ENCODE data around the gene GAMT. TPM values are rescaled to one million over a fixed set of nuclear protein-coding genes. Genes with fewer than 3 reads are reported as not detected.

GAMT gene
- total RNA-seq: 100 to 1,000 TPM; 151 to 380 (median 221) TPM
- long read RNA-seq, transcript GAMT-202 (5 exons, 1,769 nt): minor isoform, 8 of 145 reads
- long read RNA-seq, transcript GAMT-201 (6 exons, 1,121 nt): major isoform, 110 of 145 reads
- long read RNA-seq, partial matches to known transcripts: 20 of 145 reads
- long read RNA-seq, other reads (novel, unspliced or antisense): 4 of 145 reads

GRCh38 chr19:1401138-1401888, at the start of gene GAMT:
TSS of gene GAMT (minus strand) at chr19:1401542. CDS start at chr19:1401476, 66 bp downstream.
- DNase-seq: peak; percentile 69 to 77 (median 73)
- H3K27ac ChIP-seq: peak within 1 kb of the TSS; percentile 76 to 89 (median 78)
- TF ChIP-seq POLR2A (IDR thresholded peaks at IDR 0.05) (peak; percentile 73), CTCF (IDR thresholded peaks at IDR 0.05) (peak; percentile 56 to 84 (median 68))
- WGBS (ENCODE audit: insufficient coverage, low coverage, low lambda C conversion rate, missing lambda C conversion rate): 1% methylated on average over 24 of the region's 87 CpGs
- peaks cover 0 to 19% (median 7%) of the 10 kb centered on the region in 4 donors for H3K36me3 ChIP-seq
- peaks cover 0 to 27% (median 10%) of the 10 kb centered on the region in 4 donors for H3K4me1 ChIP-seq
- no peaks in the 10 kb centered on the region for H3K27me3 ChIP-seq
- H3K4me3 ChIP-seq: peak within 1 kb of the TSS; percentile 75 to 95 (median 85)
- intact Hi-C loops (cut with DNase I): no loop called here
- no peaks in the 10 kb centered on the region for H3K9me3 ChIP-seq
- peak; percentile 27 to 71 (median 51) for ATAC-seq

- no peak within 1 kb of the TSS for H3K4me3 ChIP-seq
- 5% methylated on average over 4 of the region's 74 CpGs for WGBS (ENCODE audit: insufficient coverage, low coverage, low lambda C conversion rate, missing lambda C conversion rate)
- DNase-seq: no peak
These were observed 48.4 kb upstream of the GAMT start, which contains the start of gene APC2 for GRCh38 chr19:1449467-1450442. TSS of gene APC2 (plus strand) at chr19:1450121. CDS start at chr19:1453002, 2,881 bp downstream.

GRCh38 chr19:1447944-1448343, 46.6 kb upstream of the GAMT start:
- TF ChIP-seq POLR2A (IDR thresholded peaks at IDR 0.05) (no peak), CTCF (IDR thresholded peaks at IDR 0.05) (no peak)
- H3K36me3 ChIP-seq: no peaks in the 10 kb centered on the region
- no peak overlapping the region for H3K27ac ChIP-seq
- no peak overlapping the region for H3K4me3 ChIP-seq
- peaks cover 0 to 18% (median 0%) of the 10 kb centered on the region in 4 donors for H3K4me1 ChIP-seq
- no peak for ATAC-seq
- peaks cover 13 to 25% of the 10 kb centered on the region in 2 donors for H3K27me3 ChIP-seq
- no peak for DNase-seq
- intact Hi-C loops (cut with DNase I): loop anchor here in 1 of 2 donors (10.0 kb wide), 1 partner anchor 67 kb away; the partner anchor contains the start of gene ADAMTSL5
- 62% methylated on average over 7 of the region's 9 CpGs for WGBS (ENCODE audit: insufficient coverage, low coverage, low lambda C conversion rate, missing lambda C conversion rate)
- no peaks in the 10 kb centered on the region for H3K9me3 ChIP-seq

More at GRCh38 chr19:1449467-1450442, 48.4 kb upstream of the GAMT start, which contains the start of gene APC2:
- Histone ChIP-seq H3K9me3 (no peaks in the 10 kb centered on the region), H3K27me3 (peaks cover 13 to 32% of the 10 kb centered on the region in 2 donors), H3K4me1 (peaks cover 0 to 17% (median 0%) of the 10 kb centered on the region in 4 donors), H3K36me3 (no peaks in the 10 kb centered on the region), H3K27ac (no peak within 1 kb of the TSS)
- TF ChIP-seq CTCF (IDR thresholded peaks at IDR 0.05) (no peak), POLR2A (IDR thresholded peaks at IDR 0.05) (no peak)
- intact Hi-C loops (cut with DNase I): loop anchor here (10.0 kb wide), 1 partner anchor 65 kb away; the partner anchor contains the start of gene ADAMTSL5 (in 2 of the 2)
- ATAC-seq: no peak

GRCh38 chr19:1447504-1447903, 46.2 kb upstream of the GAMT start:
- no peak for ATAC-seq
- intact Hi-C loops (cut with DNase I): loop anchor here in 1 of 2 donors (10.0 kb wide), 1 partner anchor 67 kb away; the partner anchor contains the start of gene ADAMTSL5
- Histone ChIP-seq H3K4me1 (peaks cover 0 to 18% (median 0%) of the 10 kb centered on the region in 4 donors), H3K4me3 (no peak overlapping the region), H3K27me3 (peaks cover 13 to 25% of the 10 kb centered on the region in 2 donors), H3K27ac (no peak overlapping the region), H3K9me3 (no peaks in the 10 kb centered on the region), H3K36me3 (no peaks in the 10 kb centered on the region)
- TF ChIP-seq CTCF (IDR thresholded peaks at IDR 0.05) (no peak), POLR2A (IDR thresholded peaks at IDR 0.05) (no peak)
- DNase-seq: no peak
- 0% methylated on average over 1 of the region's 4 CpGs for WGBS (ENCODE audit: insufficient coverage, low coverage, low lambda C conversion rate, missing lambda C conversion rate)
